ENCODE data around the gene SOX21. TPM values are rescaled to one million over a fixed set of nuclear protein-coding genes. Genes with fewer than 3 reads are reported as not detected.
"Not testable (repeated sequence)": the region's sequence is repeated elsewhere in the genome, so short reads cannot be mapped to it uniquely, and the experiment has no call there.

SOX21 gene
- total RNA-seq, 1 donor from 2014 or later: 0.18 TPM

GRCh38 chr13:94749162-94749561 is 36.8 kb upstream of the SOX21 start:
- no peak for DNase-seq
- no peak for ATAC-seq
- no peaks in the 10 kb centered on the region for H3K4me1 ChIP-seq
- H3K9me3 ChIP-seq: no peaks in the 10 kb centered on the region
- TF ChIP-seq CTCF (IDR thresholded peaks at IDR 0.05): no peak
- intact Hi-C loops (cut with DNase I): no loop called here
- H3K4me3 ChIP-seq: no peak overlapping the region
- H3K27ac ChIP-seq: no peak overlapping the region
- no peaks in the 10 kb centered on the region for H3K27me3 ChIP-seq (ENCODE audit: low read depth)
- no peaks in the 10 kb centered on the region for H3K36me3 ChIP-seq

- Histone ChIP-seq H3K27ac (no peak overlapping the region), H3K27me3 (ENCODE audit: low read depth) (no peaks in the 10 kb centered on the region), H3K36me3 (no peaks in the 10 kb centered on the region), H3K4me1 (no peaks in the 10 kb centered on the region), H3K4me3 (no peak overlapping the region), H3K9me3 (no peaks in the 10 kb centered on the region)
- ATAC-seq (no peak), DNase-seq (no peak)
- intact Hi-C loops (cut with DNase I): no loop called here
- no peak for TF ChIP-seq CTCF (IDR thresholded peaks at IDR 0.05)
Measured at GRCh38 chr13:94739235-94739634, 26.9 kb upstream of the SOX21 start.

GRCh38 chr13:94731028-94731427 is 18.7 kb upstream of the SOX21 start:
- Histone ChIP-seq H3K4me3 (no peak overlapping the region), H3K27ac (no peak overlapping the region), H3K36me3 (no peaks in the 10 kb centered on the region), H3K4me1 (no peaks in the 10 kb centered on the region), H3K9me3 (peaks cover 8% of the 10 kb centered on the region), H3K27me3 (ENCODE audit: low read depth) (no peaks in the 10 kb centered on the region)
- ATAC-seq: no peak
- intact Hi-C loops (cut with DNase I): no loop called here
- TF ChIP-seq CTCF (IDR thresholded peaks at IDR 0.05): no peak
- no peak for DNase-seq

GRCh38 chr13:94729941-94730340 is 17.6 kb upstream of the SOX21 start:
- H3K9me3 ChIP-seq; H3K4me3 ChIP-seq; DNase-seq; H3K27me3 ChIP-seq (ENCODE audit: low read depth); ATAC-seq; H3K4me1 ChIP-seq; H3K27ac ChIP-seq; H3K36me3 ChIP-seq; intact Hi-C loops (cut with DNase I): not testable (repeated sequence)

GRCh38 chr13:94726425-94726824 is 14.1 kb upstream of the SOX21 start:
- Histone ChIP-seq H3K27ac (no peak overlapping the region), H3K36me3 (no peaks in the 10 kb centered on the region), H3K27me3 (ENCODE audit: low read depth) (no peaks in the 10 kb centered on the region), H3K9me3 (peaks cover 8% of the 10 kb centered on the region), H3K4me3 (no peak overlapping the region), H3K4me1 (no peaks in the 10 kb centered on the region)
- intact Hi-C loops (cut with DNase I): no loop called here
- DNase-seq: no peak
- no peak for TF ChIP-seq CTCF (IDR thresholded peaks at IDR 0.05)
- ATAC-seq: no peak

- Histone ChIP-seq H3K9me3 (peaks cover 8% of the 10 kb centered on the region), H3K27ac (no peak overlapping the region), H3K27me3 (ENCODE audit: low read depth) (no peaks in the 10 kb centered on the region), H3K4me1 (no peaks in the 10 kb centered on the region), H3K4me3 (no peak overlapping the region), H3K36me3 (no peaks in the 10 kb centered on the region)
- ATAC-seq (no peak), DNase-seq (no peak)
- intact Hi-C loops (cut with DNase I): no loop called here
- TF ChIP-seq CTCF (IDR thresholded peaks at IDR 0.05): no peak
Measured at GRCh38 chr13:94722609-94723345, 10.4 kb upstream of the SOX21 start.

- H3K9me3 ChIP-seq; DNase-seq; intact Hi-C loops (cut with DNase I); H3K36me3 ChIP-seq; ATAC-seq; H3K4me3 ChIP-seq; H3K27ac ChIP-seq; H3K4me1 ChIP-seq: not testable (repeated sequence)
- H3K27me3 ChIP-seq (ENCODE audit: low read depth): peaks cover 29% of the 10 kb centered on the region
Measured at GRCh38 chr13:94718697-94719096, 6.4 kb upstream of the SOX21 start.

All from lower lobe of right lung (tissue), 2 donors.